ENCODE measurements around the gene BOD1L2. TPM values are rescaled to one million over a fixed set of nuclear protein-coding genes. Genes with fewer than 3 reads are reported as not detected.

Gene BOD1L2
- not detected in 2 replicates for total RNA-seq (2014; rRNA removed; shearing (Covaris generic))

DNA sequence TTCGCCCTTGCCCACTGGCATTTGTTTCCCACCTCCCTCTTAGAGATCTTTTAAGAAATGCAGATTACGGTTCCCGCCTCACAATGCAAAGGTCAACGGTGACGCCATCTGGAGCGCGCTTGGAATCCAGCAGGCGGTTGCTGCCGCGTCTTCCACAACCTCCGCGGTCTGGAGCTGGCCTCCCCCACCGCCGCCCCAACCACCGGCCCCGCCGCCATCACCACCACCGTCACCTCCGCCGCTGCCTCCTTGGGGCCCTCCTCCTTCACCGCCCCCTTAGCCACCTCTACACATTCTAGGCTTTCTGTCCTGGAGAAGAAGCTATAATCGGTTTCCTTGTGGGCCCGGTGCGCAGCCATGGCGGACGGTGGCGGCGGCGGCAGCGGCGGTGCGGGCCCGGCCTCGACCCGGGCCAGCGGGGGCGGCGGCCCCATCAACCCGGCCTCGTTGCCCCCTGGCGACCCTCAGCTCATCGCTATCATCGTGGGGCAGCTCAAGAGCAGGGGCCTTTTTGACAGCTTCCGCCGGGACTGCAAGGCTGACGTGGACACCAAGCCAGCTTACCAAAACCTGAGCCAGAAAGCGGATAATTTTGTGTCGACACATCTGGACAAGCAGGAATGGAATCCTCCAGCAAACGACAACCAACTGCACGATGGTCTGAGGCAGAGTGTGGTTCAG lies at the start of gene BOD1L2:
TSS of gene BOD1L2 (plus strand) at position 132 of the 681 bp plus-strand sequence. CDS start at position 358, 226 bp downstream.
- DNase-seq (ENCODE audit: low spot score), result no peak

DNA sequence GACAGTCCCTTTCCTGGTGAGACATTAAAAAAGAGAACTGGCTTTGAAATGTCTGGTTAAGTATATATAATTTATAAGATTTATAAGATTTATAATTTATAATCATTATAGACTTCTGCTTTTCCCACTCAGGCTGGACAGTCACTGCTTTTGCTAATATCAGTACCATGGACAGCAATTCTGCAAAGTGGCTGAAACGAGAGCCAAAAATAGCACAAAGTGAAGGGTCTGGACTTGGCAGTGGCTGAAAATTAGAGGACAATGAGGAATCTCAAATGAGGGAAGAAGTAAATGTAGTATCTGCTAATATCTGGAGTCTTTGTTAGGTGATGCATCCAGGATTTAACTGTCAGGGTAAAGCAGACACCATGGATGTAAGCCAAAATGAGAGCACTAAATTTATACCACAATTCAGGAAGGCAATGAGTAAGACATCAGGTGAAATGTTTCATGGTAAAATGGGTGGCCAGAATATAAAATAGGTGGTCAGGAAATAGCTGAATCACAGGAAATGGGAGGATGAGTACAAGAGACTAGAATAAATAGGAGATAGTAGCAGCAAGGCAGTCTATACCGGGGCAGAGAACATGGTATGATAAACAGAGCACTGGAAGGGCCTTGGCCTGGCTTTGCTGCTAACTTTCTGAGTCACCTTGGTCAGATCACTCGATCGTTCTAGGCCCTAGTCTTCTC lies 39.6 kb upstream of the BOD1L2 start:
- no peak for DNase-seq (ENCODE audit: low spot score)

DNA sequence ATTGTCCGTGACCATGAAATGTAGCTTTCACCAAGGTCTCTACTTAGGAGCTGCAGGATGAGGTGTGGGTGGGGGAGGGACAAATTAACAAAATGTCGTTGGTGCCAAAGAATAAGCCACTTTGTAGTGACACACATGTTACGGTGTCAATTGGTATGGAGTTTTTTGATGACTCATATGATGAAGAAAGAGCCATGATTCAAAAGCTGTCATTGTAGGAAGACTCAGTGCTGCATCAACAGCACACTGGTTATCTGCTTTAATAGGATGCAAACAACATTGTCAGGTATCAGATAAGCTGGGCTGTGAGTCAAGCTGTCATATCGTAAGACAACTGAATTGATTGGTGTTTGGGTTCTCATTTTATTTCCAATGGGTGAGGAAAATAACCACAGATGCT lies 36.6 kb upstream of the BOD1L2 start:
- DNase-seq (ENCODE audit: low spot score), result no peak

GRCh38 chr18:57113799-57114420 lies 33.0 kb upstream of the BOD1L2 start:
- DNase-seq (ENCODE audit: low spot score), result no peak

DNA sequence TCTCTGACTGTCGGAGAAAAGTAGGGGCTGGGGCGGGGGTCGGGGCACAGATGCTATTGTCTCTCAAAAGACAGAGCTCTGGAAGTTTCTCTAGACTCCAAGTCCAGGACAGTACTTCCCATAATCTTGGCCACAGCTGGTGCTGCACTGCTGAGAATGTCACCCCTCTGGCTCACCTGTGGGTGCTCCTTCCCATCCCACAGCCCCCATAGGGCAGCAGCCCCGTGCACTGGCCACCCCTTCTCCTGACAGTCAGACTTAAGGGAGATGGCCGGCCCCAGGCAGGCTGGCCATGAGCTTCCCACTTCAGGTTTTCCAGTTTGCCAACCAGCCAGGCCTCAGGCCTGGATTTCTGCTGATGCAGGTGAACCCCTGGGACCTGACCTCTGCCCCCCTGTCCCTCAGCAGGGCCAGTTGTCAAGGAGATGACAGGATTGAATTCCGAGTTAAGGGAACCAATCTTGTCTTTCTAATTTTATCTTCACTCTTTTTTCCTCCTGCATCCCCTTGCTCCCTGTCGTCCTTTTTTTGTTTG lies 30.2 kb upstream of the BOD1L2 start:
- no peak for DNase-seq (ENCODE audit: low spot score)

- no peak for DNase-seq (ENCODE audit: low spot score)
Observed at GRCh38 chr18:57121542-57122112, 25.3 kb upstream of the BOD1L2 start.

- DNase-seq (ENCODE audit: low spot score), result no peak
Observed at GRCh38 chr18:57122936-57123510, 23.9 kb upstream of the BOD1L2 start.

DNA sequence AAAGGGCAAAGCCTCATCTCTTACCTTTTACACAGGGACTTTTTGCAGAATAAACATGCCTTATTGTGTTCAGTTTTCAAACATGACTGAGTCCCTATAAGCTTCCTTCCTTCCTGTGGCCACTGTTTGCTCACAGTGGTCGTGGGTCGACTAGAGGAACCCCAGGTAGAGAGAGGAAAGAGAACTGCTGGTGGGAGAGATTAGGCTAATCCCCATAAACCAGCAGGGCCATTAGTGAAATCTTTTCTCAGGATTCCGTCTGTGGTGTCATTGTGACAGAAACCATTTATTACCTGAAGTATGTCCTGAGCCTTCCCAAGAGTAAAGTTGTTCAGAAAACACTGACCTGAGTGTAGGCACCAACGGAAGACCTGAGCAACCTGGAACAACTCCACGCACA lies 21.3 kb upstream of the BOD1L2 start:
- DNase-seq (ENCODE audit: low spot score), result no peak

GRCh38 chr18:57128220-57128932 lies 18.5 kb upstream of the BOD1L2 start:
- DNase-seq (ENCODE audit: low spot score), result no peak

DNA sequence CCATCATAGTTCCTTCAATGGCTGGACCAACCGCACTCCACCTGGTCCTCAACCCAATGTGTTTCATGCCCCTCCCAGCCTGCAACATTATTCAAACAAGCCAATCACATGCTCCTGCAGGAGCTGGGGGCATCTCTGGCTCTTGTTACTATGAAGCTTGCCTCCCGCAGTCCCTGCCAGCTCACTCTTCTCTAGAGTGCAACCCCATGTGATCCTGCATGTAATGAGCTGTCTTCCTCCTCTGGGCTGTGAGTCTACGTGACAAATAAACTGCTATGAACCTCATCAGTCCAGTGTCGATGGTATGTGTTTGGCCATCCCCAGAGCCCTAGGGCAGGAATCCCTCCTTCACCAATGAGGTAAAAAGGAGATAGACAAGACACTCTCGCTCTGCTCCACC lies 15.8 kb upstream of the BOD1L2 start:
- no peak for DNase-seq (ENCODE audit: low spot score)

DNA sequence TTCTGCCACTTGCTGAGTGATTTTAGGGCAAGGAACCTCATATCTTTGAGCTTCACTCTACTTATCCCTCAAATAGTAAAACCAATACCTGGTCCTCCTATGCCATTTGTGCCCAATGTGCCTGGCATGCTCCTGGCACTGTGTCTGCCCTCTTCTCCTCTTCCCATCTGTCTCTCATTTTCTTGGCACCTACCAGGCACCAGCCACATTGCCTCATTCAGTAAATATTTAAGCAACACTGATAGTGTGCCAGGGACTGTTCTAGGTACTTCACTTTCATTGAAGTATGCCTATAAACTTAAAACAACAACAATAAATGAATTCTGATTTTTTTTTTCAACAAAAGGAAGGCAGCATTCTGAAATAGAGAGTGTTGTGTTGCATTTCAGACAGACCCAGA lies 15.1 kb upstream of the BOD1L2 start:
- DNase-seq (ENCODE audit: low spot score), result no peak

- DNase-seq (ENCODE audit: low spot score), result no peak
Observed at GRCh38 chr18:57134618-57135135, 12.2 kb upstream of the BOD1L2 start.

DNA sequence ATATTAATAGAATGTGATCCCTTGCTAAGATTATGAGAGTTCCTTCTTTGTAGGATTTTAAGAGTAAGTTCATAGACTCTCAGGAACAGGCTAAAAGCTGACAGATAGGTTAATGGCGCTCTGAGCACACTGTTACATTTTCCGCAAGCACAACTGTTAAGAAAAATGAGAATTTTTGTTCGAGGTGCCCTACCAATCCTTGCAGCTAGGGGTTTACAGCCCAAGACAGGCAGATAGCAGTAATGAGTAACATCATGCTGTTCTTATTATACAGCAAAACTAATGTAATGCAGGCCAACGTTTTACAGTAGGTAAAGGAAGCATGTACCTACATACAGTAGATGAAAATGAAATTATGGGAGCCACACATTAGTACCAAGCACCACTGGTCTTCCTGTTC lies 11.2 kb upstream of the BOD1L2 start:
- no peak for DNase-seq (ENCODE audit: low spot score)

DNA sequence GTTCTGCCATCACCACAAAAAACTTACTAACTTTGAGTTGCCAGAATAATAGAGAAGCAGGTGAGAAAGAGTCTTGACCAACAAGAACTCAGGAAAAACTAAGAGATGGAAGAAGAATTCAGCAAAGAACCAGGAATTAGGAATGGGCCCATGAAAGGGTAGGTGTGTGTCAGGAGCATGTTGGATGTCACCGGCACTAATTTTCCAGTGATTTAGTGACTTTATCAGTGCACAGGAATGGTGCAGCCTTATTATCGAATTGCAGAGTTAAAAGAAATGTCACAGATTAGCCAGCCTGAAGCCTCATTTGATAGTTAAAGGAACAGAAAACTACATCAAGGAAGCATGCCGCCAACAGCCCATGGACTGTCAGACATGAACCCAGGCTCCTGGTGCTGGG lies 9.0 kb upstream of the BOD1L2 start:
- no peak for DNase-seq (ENCODE audit: low spot score)

- no peak for DNase-seq (ENCODE audit: low spot score)
Observed at GRCh38 chr18:57141208-57142129, 5.4 kb upstream of the BOD1L2 start.

DNA sequence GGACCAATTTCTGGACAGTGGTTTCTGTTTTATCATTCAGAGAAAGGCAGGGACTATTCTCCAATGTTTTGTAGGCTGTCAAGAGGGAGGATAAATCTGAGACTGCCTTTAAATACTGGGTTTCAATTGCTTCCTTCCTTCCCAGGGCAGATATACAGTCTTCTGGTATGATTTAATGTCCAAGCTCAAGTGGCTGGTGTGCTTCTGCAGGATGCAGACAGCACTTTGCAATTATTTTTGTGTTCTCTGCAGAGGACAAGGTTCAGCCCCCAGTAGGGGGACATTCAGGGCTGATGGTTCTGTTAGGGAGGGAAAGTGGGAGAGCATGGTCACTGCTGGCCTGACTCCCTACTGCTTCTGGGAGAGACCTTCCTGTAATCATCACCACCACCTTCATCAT lies 4.6 kb upstream of the BOD1L2 start:
- DNase-seq (ENCODE audit: low spot score), result no peak

DNA sequence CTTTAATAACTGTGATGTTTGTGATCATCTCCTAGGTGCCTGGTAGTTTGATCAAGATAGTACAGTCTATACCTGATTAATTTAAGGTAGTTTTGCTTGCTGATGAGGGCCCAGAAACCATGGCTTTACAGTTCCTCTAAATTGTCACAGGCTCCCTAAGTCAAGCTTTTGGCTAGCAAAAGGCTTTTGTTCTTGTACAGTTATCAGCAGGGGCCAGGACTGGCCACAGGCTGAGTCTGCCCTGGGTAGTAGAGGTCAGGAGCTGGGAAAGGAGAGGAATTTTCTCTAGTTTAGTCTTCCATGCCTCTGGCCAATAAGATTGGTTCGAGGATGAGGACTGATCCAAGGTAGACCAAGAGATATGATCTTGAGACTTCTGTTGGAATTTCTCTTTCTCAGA lies 3.6 kb upstream of the BOD1L2 start:
- DNase-seq (ENCODE audit: low spot score), result no peak

DNA sequence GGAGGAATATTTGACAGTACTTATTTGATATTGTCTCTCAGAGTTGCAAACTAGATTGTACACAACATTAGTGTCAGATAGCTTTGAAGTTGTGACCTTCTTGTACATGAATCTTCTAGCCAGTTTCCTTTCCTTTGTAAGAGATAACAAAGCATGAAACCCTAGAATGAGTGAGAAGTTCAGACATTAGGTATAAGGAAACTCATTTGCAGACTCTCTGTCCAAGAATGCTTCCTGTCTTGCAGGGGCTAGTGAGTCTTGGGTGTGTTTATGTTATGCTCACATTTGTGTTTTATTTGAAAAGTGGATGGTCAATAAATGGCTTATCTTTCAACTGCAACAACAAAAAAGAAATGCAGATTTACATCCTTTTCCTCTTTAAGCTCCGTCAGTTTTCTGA lies 1.4 kb downstream of the BOD1L2 start:
- no peak for DNase-seq (ENCODE audit: low spot score)

DNA sequence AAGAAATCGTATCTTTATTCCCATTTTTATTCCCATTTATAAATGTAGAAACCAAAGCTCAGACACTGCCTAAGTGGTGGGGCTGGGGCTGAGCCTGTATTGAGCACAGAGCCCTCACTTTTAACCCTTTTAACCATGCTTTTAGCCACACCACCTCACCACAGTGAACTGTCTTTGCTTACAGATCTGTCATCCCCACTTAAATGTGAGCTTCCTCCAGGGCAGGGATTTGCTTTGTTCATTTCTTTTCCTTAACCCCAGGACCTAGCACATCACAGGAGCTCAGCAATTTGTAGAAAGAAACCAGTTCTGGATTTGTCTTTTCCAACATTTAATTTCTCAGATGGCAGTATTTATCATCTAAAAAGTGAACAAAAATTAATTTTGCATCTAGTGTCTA lies 2.2 kb downstream of the BOD1L2 start:
- DNase-seq (ENCODE audit: low spot score), result no peak

GRCh38 chr18:57149531-57149930 lies 2.6 kb downstream of the BOD1L2 start:
- no peak for DNase-seq (ENCODE audit: low spot score)

Measured in H4 (cell line).